ENCODE results near the gene HSF4. TPM values are rescaled to one million over a fixed set of nuclear protein-coding genes. Genes with fewer than 3 reads are reported as not detected.

Gene HSF4
- total RNA-seq, 1 donor, result 2.7 TPM

DNA sequence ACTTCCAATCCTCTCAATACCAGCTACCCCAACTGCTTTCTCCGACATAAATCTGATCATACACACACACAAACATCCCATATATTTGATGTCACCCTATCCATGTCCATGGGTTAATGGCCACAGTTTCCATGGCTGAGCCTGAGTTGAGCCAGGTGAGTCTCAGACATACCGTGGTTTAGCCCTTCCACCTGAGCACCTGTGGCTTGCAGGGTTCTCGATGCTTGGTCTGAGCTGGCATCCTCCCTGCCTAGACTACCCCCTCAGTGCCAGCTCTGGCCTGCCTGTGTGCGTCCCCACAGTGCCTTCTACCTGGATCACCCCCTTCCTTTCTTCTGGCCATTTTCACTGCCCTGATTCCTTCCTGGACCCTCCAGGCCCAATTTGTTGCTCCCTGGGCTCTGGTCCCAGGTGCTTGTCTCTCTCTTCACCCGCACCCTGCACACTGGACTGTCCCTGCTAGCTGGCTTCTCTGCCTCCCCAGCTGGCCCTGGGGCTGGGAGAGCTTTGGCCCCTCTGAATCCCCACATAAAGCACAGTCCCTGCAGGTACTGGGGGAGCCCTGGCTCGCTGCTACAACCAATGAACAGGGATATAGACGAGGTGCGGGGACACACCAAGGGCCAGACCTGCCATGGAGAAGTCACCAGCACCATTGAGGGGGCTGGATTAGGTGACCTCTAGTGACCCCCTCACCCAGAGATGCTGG is 41.7 kb downstream of the HSF4 start:
- Histone ChIP-seq H3K4me3 (ENCODE audit: low read length) (no peak overlapping the region), H3K27me3 (ENCODE audit: insufficient read depth, low read length) (no peaks in the 10 kb centered on the region), H3K9me3 (ENCODE audit: low read depth, low read length) (no peaks in the 10 kb centered on the region), H3K4me1 (ENCODE audit: insufficient read depth, low read length) (no peaks in the 10 kb centered on the region)

DNA sequence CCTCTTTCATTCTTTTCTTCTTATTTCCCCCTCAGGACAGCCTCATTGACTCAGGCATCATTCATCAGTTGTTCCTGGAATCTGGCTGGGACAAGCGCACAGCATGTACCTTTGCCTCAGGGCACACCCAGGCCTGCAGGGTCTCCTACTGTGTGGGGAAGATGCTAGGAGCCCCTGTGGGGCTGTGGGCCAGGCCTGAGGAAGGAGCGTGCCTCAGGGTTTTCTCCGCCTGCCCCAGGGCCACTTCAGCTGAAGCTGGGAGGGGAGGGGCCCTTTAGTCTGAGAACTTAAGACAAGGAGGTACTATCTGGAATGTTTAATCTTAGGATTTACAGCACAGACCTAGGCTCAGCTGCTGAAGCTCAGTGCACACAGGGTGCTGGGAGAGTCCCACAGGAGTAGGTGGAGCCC is 42.3 kb downstream of the HSF4 start:
- no peaks in the 10 kb centered on the region for H3K4me1 ChIP-seq (ENCODE audit: insufficient read depth, low read length)
- H3K9me3 ChIP-seq (ENCODE audit: low read depth, low read length), result no peaks in the 10 kb centered on the region
- H3K27me3 ChIP-seq (ENCODE audit: insufficient read depth, low read length), result no peaks in the 10 kb centered on the region
- H3K4me3 ChIP-seq (ENCODE audit: low read length), result no peak overlapping the region

DNA sequence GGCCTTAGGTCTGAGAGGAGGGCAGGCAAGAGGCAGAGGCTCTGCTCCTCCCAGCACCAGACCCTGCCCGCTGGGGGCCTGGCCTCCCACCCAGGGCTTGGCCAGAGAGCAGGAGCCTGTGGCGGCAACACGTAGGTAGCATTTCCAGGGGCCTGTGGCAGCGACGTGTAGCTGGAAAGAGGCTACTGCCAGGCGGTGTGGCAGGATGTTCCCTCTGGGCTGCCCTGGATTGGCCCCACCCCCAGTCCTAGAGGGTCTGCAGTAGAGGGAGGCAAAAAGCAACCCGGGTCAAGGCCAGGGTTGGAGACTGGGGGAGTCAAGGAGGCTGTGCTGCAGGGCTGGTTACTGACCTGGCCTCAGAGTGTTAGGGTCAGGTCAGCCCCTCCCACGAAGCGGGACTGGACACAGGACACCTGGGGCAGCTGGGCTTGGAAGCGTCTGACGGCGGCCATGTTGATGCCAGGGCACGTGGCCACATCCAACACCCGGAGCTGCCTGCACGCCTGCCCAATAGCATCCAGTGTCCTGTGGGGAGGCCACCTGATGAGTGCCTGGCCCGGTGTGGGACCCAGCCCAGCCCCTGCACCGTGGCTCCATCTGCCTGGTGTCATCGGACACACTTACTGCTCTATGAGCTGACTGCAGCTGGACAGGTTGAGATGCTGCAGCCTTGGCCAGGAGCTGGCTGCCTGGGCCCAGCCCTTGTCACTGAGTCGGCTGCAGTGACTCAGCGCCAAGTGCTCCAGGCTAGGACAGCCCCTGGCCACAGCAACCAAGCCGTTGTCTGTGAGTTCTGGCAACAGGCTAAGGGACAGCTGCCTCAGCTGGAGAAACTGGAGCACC is 42.9 kb downstream of the HSF4 start:
- H3K4me3 ChIP-seq (ENCODE audit: low read length), result no peak overlapping the region
- H3K27me3 ChIP-seq (ENCODE audit: insufficient read depth, low read length), result no peaks in the 10 kb centered on the region
- no peaks in the 10 kb centered on the region for H3K4me1 ChIP-seq (ENCODE audit: insufficient read depth, low read length)
- H3K9me3 ChIP-seq (ENCODE audit: low read depth, low read length), result no peaks in the 10 kb centered on the region

DNA sequence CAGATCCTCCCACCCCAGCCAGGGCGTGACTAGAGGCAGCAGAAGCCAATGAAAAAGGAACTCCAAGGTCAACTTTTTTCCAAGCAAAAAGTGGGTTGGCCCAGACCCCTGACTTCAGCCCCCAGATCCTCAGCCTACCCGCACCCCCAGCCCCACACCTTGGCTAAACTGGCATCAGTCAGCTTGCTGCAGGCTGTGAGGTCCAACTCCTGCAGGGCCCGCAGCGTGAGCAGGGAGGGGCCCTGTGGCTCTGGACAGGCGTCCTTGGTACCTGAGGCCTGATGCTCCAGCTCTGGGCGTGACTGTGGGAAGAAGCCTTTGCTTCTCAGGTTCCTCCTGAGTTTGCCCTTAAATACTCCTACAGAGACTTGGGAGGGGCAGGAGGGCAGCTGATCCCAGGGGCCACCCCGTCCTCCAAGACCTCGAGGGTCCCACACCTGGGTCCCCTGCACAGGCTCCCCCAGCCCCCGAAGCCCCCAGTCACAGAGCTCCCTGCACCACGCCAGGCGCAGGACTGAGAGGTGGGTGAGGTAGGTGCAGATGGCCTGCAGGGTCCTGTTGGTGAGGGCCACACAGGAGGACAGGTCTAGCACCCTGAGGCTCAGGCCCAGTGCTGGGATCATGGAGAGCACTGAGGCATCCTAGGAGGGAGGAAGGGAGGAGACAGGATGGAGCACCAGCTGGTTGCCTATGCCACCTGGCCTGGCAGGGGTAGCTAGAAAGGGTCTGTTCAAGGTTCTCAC is 43.8 kb downstream of the HSF4 start:
- no peaks in the 10 kb centered on the region for H3K4me1 ChIP-seq (ENCODE audit: insufficient read depth, low read length)
- H3K9me3 ChIP-seq (ENCODE audit: low read depth, low read length), result no peaks in the 10 kb centered on the region
- H3K27me3 ChIP-seq (ENCODE audit: insufficient read depth, low read length), result no peaks in the 10 kb centered on the region
- H3K4me3 ChIP-seq (ENCODE audit: low read length), result no peak overlapping the region

DNA sequence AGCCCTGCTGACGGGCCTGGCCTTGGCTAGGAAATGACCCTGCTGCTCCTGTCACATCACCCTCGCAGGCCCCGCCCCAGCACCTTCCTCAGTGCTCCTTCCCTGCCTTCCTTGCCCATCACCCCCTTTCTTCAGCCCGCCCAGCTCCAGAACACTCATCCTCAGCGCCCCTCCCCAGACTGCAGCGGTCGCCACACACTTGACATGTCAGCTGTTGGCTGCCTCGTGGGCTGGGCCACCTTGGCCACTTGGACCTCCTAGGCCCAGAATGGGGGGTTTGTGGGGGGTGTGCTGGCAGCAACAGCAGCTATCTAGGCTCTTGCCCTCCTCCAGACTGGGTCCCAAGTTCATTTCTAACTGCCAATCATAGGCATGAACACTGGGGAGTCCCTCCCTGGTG is 45.0 kb downstream of the HSF4 start:
- H3K9me3 ChIP-seq (ENCODE audit: low read depth, low read length), result no peaks in the 10 kb centered on the region
- H3K4me1 ChIP-seq (ENCODE audit: insufficient read depth, low read length), result no peaks in the 10 kb centered on the region
- H3K4me3 ChIP-seq (ENCODE audit: low read length), result no peak overlapping the region
- H3K27me3 ChIP-seq (ENCODE audit: insufficient read depth, low read length), result no peaks in the 10 kb centered on the region

DNA sequence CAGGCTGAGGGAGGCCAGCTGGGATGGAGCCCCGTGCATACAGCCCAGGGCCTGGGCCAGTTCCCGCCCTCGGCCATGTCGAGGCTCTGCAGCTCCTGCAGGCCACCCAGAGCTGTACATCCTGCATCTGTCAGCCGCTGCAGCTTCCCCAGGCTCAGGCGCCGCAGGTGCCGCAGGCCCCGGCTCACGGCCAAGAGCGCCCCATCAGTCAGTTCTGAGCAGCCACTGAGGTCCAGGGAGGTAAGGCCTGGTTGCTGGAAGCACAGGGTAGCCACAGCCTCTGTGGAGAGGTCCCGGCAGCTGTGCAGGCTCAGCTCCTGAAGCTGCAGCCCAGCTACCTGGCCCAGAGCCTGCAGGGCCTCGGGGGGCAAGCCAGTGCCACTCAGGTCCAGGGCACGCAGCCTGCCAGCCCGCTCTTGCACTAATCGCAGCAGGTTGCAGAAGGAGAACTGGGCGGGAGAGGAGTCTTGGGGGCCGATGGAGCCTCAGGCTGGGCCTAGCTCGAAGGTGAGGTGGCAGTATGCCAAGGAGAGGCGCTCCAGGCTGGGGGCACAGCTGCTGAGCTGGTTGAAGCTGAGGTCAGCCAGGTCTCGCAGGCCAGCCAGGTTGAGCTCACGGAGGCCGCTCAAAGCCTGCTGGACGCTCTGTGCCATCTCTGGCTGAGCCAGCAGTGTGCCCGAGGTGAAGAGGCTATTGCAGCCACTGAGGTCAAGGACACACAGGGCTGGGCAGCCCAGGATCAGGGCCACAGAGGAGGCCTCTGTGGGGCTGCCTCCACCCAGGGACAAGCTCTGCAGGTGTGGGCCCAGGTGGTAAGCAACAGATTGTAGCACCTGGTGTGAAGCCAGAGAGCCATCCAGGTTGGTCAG is 45.8 kb downstream of the HSF4 start:
- Histone ChIP-seq H3K27me3 (ENCODE audit: insufficient read depth, low read length) (no peaks in the 10 kb centered on the region), H3K4me3 (ENCODE audit: low read length) (no peak overlapping the region), H3K4me1 (ENCODE audit: insufficient read depth, low read length) (no peaks in the 10 kb centered on the region), H3K9me3 (ENCODE audit: low read depth, low read length) (no peaks in the 10 kb centered on the region)

DNA sequence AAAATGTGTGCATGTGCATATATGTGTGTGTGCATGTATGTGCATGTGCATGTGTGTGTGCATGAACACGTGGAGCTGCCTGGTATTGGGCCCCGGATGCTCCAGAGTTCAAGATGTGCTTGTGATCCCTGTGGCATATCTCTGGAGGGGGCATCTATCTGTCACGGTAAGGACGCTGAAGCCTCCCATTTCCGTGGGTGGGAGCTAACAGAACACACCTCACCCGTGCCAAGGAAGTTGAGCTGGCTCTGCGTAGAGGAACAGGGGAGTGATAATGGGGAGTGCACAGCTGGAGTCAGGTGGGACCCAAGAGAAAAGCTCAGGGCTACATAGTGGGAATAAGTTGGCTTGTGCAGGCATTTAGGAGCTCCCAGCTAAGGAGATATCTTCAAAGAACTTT is 47.1 kb downstream of the HSF4 start:
- H3K9me3 ChIP-seq (ENCODE audit: low read depth, low read length), result no peaks in the 10 kb centered on the region
- H3K4me3 ChIP-seq (ENCODE audit: low read length), result no peak overlapping the region
- H3K4me1 ChIP-seq (ENCODE audit: insufficient read depth, low read length), result peaks cover 4% of the 10 kb centered on the region
- no peaks in the 10 kb centered on the region for H3K27me3 ChIP-seq (ENCODE audit: insufficient read depth, low read length)

DNA sequence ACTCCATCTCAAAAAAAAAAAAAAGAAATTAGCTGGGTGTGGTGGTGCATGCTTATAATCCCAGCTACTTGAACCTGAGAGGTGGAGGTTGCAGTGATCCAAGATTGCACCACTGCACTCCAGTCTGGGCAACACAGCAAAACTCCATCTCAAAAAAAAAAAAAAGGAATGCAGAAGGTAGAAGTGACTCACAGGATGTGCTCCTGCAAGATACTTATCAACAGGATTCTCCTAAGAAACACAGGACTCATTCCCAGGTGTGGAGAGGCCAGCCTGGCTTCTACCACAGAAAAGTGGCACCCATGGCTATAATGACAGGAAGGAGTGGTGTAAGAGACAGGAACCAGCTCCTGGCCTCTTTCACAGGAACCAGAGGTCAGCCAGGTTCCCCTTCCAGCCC is 48.2 kb downstream of the HSF4 start:
- Histone ChIP-seq H3K27me3 (ENCODE audit: insufficient read depth, low read length) (no peaks in the 10 kb centered on the region), H3K9me3 (ENCODE audit: low read depth, low read length) (no peaks in the 10 kb centered on the region), H3K4me1 (ENCODE audit: insufficient read depth, low read length) (peaks cover 15% of the 10 kb centered on the region), H3K4me3 (ENCODE audit: low read length) (no peak overlapping the region)

DNA sequence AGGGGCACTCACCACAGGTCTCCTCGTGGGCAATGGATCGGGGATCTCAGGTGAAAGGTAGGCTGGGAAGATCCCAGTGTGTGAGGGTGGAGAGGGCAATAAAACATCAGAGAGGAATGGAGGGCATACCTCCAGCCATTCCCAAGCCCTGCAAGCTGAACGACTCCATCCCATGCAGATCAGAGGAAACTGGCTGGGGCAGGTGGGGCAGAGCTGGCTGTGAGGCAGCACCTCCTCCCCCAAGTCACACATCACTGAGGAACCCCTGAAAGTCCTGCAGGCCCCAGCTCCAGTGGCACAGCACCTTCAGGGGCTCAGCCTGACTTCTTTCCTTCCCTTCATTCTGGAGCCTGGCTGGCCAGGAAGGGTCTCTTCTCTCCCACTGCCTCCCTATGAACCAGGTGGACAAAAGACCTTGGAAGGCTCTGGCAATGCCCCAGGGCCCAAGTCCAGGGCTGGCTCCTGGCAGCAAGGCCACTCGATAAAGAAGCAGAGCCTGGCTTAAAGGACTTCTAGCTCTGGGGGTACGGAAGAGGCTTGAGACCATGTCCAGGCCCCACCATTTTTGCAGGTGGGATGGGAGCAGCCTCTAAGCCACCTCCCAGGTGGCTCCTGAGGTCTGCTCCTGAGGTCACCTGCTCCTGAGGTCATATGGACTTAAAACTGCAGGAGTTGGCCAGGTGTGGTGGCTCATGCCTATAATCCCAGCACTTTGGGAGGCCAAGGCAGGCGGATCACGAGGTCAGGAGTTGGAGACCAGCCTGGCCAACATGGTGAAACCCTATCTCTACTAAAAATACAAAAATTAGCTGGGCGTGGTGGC is 48.9 kb downstream of the HSF4 start:
- no peaks in the 10 kb centered on the region for H3K27me3 ChIP-seq (ENCODE audit: insufficient read depth, low read length)
- H3K9me3 ChIP-seq (ENCODE audit: low read depth, low read length), result no peaks in the 10 kb centered on the region
- H3K4me1 ChIP-seq (ENCODE audit: insufficient read depth, low read length), result peaks cover 18% of the 10 kb centered on the region
- no peak overlapping the region for H3K4me3 ChIP-seq (ENCODE audit: low read length)

DNA sequence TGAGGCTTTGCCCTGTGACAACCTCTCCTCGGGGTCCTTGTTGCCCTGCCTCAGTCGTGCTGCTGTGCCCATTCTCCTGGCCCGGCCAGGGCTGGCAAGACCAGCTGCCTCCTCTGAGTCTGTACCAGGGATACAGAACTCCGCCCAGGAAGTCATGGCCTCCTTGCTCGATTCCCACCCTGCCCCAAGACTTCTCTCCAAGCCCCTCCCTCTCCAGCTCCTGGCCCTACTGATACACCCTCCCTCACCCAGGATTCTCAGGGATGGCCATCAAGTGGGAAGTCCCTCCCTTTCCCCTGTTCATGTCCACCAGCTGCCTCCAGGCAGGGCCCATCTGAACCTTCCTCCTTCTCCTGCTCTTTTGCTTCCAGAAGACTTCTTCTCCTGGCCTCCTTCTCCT is 51.2 kb downstream of the HSF4 start:
- no peak overlapping the region for H3K4me3 ChIP-seq (ENCODE audit: low read length)

DNA sequence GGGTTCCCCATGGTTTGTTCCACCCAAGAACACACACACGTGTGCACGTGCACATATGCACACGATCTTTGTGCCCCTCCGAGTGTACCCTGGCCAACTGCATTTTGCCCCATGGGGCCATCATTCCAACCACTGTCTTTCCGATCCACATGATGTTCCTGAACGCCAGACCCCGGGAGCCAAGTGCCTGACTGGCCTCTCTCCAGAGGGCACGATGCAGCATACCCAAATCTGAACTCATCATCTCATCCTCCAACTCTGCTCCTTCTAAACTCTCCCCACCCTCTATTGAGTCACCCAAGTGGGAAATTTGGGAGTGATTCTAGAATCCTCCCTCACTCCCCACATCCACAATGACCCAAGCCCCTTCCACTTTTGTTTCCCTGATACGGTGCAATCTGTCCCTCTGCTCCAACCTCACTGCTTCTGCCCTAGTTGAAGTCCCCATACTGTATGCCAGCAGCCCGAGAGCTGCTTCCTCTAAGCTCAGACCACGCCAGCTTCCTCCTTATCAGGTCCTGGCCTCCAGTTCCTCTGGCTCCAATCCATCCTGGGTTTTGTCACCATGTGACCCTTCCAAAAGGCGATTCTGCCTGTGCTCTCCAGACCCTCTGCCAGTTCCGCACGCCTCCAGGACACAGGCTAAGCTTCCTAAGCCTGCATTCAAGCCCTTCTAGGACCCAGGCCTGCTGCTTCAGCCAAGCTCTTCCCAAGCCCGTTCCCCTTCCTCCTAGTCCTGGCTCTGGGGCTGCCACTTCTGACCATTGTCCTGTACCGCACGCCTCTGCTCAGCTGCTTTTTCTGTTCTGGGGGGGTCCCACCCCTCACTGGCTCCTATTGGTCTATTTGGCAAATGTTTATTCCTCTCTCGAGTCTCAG is 52.3 kb downstream of the HSF4 start:
- Histone ChIP-seq H3K4me3 (ENCODE audit: low read length) (no peak overlapping the region), H3K4me1 (ENCODE audit: insufficient read depth, low read length) (peaks cover 18% of the 10 kb centered on the region), H3K27me3 (ENCODE audit: insufficient read depth, low read length) (no peaks in the 10 kb centered on the region), H3K9me3 (ENCODE audit: low read depth, low read length) (no peaks in the 10 kb centered on the region)

More for the DNA sequence above, 51.2 kb downstream of the HSF4 start:
- no peaks in the 10 kb centered on the region for H3K27me3 ChIP-seq (ENCODE audit: insufficient read depth, low read length)
- H3K9me3 ChIP-seq (ENCODE audit: low read depth, low read length), result no peaks in the 10 kb centered on the region
- H3K4me1 ChIP-seq (ENCODE audit: insufficient read depth, low read length), result peaks cover 18% of the 10 kb centered on the region

All from mononuclear cell (primary cell).